Measurements from ENCODE around the gene CHD1L.

- TF ChIP-seq, protein P1, sequence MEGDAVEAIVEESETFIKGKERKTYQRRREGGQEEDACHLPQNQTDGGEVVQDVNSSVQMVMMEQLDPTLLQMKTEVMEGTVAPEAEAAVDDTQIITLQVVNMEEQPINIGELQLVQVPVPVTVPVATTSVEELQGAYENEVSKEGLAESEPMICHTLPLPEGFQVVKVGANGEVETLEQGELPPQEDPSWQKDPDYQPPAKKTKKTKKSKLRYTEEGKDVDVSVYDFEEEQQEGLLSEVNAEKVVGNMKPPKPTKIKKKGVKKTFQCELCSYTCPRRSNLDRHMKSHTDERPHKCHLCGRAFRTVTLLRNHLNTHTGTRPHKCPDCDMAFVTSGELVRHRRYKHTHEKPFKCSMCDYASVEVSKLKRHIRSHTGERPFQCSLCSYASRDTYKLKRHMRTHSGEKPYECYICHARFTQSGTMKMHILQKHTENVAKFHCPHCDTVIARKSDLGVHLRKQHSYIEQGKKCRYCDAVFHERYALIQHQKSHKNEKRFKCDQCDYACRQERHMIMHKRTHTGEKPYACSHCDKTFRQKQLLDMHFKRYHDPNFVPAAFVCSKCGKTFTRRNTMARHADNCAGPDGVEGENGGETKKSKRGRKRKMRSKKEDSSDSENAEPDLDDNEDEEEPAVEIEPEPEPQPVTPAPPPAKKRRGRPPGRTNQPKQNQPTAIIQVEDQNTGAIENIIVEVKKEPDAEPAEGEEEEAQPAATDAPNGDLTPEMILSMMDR (conservative IDR thresholded peaks at IDR 0.05; ENCODE audit: low read depth, low read length) = no peak
- no peak for TF ChIP-seq ELK1 (IDR thresholded peaks at IDR 0.05; ENCODE audit: borderline replicate concordance, low read depth, low read length)
Observed at GRCh38 chr1:147252540-147252939, 10.1 kb downstream of the CHD1L start.

Measured in IMR-90 (cell line).